Lower leg skin (tissue), 4 donors: ENCODE data around the gene MTOR. TPM values are rescaled to one million over a fixed set of nuclear protein-coding genes. Genes with fewer than 3 reads are reported as not detected.

Experiments
- DNase-seq, 2 donors: peaks; one replicate each; pipeline ENCODE4 v3.0.0-alpha.2; 2019; ENCODE audit warnings: low spot score in 2 of 2
- H3K4me3 ChIP-seq: fragments of 200-600 bp; sonication (generic); 2 replicates; pipeline ENCODE4 v1.5.1; 2017; ENCODE audit warnings: mild to moderate bottlenecking, low read depth; ENCODE audit not compliant: poor library complexity, severe bottlenecking
- POLR2A ChIP-seq, 2 donors: fragments of 450-650 bp; IDR thresholded peaks; one replicate each; pipeline ENCODE4 v1.6.1; 2016 to 2017; ENCODE audit warnings: antibody characterized with exemption in 2 of 2, mild to moderate bottlenecking in 1 of 2, moderate library complexity in 1 of 2
- WGBS, 2 donors: methylation state at CpG; one replicate each; pipeline ENCODE4 v1.1.5; 2018; 5-methylcytosine and 5-hydroxymethylcytosine counted together
- intact Hi-C: fragments of 100-400 bp; cut with DNase I; formaldehyde crosslinking; loops from one replicate; pipeline ENCODE4 v1.15.0; 2023; ENCODE audit warnings: low total_unique reads
- total RNA-seq, 4 donors: library from RNA; depleted of rRNA; stranded (reverse); fragments of >200 nt; gene quantifications; one replicate each; pipeline ENCODE4 v1.1.0, GENCODE V29; 2016
- TF ChIP-seq, protein P1 (sequence below), 3 donors: fragments of 450-650 bp; IDR thresholded peaks; one replicate each; pipeline ENCODE4 v1.5.1; 2016; ENCODE audit warnings: antibody characterized with exemption in 3 of 3, mild to moderate bottlenecking in 3 of 3, moderate library complexity in 2 of 3

Gene MTOR
- total RNA-seq, 4 donors from 2014 or later, result 28.7 to 31.5 (median 29.7) TPM

DNA sequence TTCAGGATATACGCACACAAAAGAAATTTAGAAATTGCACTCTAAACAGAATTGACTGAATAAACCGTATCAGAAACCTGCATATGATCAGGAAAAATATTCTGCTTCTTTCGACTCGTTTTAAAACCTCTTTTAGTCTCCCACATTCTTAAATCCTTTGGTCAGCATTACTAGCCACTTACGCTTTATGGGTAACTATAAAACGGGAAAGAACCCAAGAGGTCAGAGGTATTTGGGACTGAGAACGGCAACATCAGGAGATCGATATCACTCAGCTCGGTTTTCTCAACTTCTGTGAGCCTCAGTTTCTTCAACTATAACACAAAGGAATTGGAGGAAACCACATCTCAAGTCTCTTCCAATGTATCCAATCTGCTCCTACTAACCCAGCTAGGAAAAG, 109.6 kb downstream of the MTOR start:
- DNase-seq, result no peak
- TF ChIP-seq, protein P1, sequence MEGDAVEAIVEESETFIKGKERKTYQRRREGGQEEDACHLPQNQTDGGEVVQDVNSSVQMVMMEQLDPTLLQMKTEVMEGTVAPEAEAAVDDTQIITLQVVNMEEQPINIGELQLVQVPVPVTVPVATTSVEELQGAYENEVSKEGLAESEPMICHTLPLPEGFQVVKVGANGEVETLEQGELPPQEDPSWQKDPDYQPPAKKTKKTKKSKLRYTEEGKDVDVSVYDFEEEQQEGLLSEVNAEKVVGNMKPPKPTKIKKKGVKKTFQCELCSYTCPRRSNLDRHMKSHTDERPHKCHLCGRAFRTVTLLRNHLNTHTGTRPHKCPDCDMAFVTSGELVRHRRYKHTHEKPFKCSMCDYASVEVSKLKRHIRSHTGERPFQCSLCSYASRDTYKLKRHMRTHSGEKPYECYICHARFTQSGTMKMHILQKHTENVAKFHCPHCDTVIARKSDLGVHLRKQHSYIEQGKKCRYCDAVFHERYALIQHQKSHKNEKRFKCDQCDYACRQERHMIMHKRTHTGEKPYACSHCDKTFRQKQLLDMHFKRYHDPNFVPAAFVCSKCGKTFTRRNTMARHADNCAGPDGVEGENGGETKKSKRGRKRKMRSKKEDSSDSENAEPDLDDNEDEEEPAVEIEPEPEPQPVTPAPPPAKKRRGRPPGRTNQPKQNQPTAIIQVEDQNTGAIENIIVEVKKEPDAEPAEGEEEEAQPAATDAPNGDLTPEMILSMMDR (IDR thresholded peaks at IDR 0.05), result no peak
- no peak for TF ChIP-seq POLR2A (IDR thresholded peaks at IDR 0.05)
- no peak overlapping the region for H3K4me3 ChIP-seq
- WGBS, 2 donors, result 89 to 93% methylated on average over 9 of the region's 9 CpGs
- intact Hi-C loops, result no loop called here

DNA sequence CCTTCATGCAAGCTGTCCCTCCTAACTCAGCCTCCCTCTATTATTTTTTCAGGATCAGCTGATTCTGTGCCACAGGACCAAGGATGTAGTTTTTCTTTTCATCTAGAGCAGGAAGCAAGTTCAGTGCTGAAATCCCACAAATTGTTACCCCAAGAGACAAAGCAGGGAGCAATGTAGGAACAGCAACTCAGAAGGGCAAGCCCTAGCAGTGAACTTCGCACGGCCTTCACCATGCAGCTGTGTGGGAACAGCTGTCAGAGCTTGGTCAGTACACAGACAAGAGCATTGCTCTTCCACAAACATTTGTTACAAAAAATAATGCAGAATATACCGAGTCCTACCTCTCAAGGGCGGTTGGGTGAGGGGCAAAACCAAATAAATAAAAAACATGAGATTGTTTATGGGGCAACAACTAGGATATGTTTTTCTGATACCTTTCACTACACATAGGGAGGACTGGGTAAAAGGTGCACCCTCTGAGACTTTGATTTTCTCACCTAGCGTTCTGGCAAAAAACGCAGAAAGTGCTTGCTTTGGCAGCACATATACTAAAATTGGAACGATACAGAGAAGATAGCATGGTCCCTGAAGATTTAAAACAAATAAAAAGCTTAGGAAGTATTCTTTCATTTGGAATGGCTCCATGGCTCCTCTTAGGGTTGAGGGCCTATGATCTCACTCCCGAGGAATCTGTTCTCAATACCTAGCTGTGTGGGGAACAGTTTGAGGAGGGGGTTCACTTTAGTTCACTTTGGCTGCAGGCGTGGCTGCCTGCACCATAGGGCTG, 110.3 kb downstream of the MTOR start:
- intact Hi-C loops, result no loop called here
- TF ChIP-seq POLR2A (IDR thresholded peaks at IDR 0.05), result no peak
- TF ChIP-seq, protein P1 (IDR thresholded peaks at IDR 0.05), result no peak
- peak in 1 of 2 donors; percentile 13 for DNase-seq
- 83 to 89% methylated on average over 9 of the region's 9 CpGs for WGBS, 2 donors
- no peak overlapping the region for H3K4me3 ChIP-seq

DNA sequence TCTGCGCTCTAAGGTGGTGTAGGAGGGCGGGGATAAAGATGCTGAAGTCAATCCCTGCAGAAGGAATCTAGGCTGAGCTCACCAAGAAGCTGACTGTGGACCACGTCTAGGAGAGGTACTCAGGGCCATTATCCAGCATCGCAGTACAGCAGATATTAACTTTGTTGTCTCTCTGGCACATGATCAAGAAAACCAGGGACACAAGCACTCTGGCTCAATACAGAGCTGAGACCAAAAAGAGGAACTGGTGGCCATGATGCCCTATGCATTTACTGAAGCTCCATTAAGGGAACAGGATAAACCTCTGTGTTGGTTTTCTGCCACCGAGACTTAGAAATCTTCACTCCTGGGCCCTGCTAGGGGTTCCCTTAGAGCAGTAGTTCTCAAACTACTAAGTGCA, 111.2 kb downstream of the MTOR start:
- TF ChIP-seq, protein P1 (IDR thresholded peaks at IDR 0.05), result no peak
- no peak for TF ChIP-seq POLR2A (IDR thresholded peaks at IDR 0.05)
- intact Hi-C loops, result no loop called here
- WGBS, 2 donors, result 87 to 89% methylated on average over 5 of the region's 5 CpGs
- DNase-seq, result no peak
- H3K4me3 ChIP-seq, result no peak overlapping the region

- DNase-seq, result no peak
- intact Hi-C loops, result no loop called here
- TF ChIP-seq, protein P1 (IDR thresholded peaks at IDR 0.05), result no peak
- no peak for TF ChIP-seq POLR2A (IDR thresholded peaks at IDR 0.05)
- WGBS, 2 donors, result 82 to 85% methylated on average over 3 of the region's 3 CpGs
- H3K4me3 ChIP-seq, result no peak overlapping the region
Observed at GRCh38 chr1:11150326-11150725, 112.0 kb downstream of the MTOR start.

- WGBS, 2 donors, result 58 to 62% methylated on average over 4 of the region's 4 CpGs
- DNase-seq, result no peak
- TF ChIP-seq, protein P1 (IDR thresholded peaks at IDR 0.05), result no peak
- no peak for TF ChIP-seq POLR2A (IDR thresholded peaks at IDR 0.05)
- no peak overlapping the region for H3K4me3 ChIP-seq
- intact Hi-C loops, result no loop called here
Observed at GRCh38 chr1:11147197-11147770, 115.1 kb downstream of the MTOR start.
